HFFc6 (cell line): Measurements from ENCODE around the gene TTLL5. TPM values are rescaled to one million over a fixed set of nuclear protein-coding genes. Genes with fewer than 3 reads are reported as not detected.

Source experiments
- DNase-seq: peaks from one replicate; pipeline ENCODE4 v3.0.0-alpha.2; 2018
- H3K27ac Mint-ChIP-seq: 2 replicates; pipeline ENCODE4 v1.8.0; 2020; ENCODE audit warnings: mild to moderate bottlenecking, mixed read lengths
- H3K27me3 Mint-ChIP-seq: 2 replicates; pipeline ENCODE4 v1.8.0; 2021; ENCODE audit warnings: mild to moderate bottlenecking, moderate library complexity, mixed read lengths; ENCODE audit not compliant: insufficient read depth
- H3K36me3 Mint-ChIP-seq: 2 replicates; pipeline ENCODE4 v1.8.0; 2021; ENCODE audit warnings: low read depth, mixed read lengths
- H3K4me1 Mint-ChIP-seq: 2 replicates; pipeline ENCODE4 v1.8.0; 2020; ENCODE audit warnings: low read depth, mixed read lengths
- H3K4me3 Mint-ChIP-seq: 2 replicates; pipeline ENCODE4 v1.8.0; 2020; ENCODE audit warnings: mild to moderate bottlenecking, moderate library complexity, mixed read lengths
- H3K9me3 Mint-ChIP-seq: 2 replicates; pipeline ENCODE4 v1.8.0; 2020; ENCODE audit warnings: mild to moderate bottlenecking, mixed read lengths
- total RNA-seq, 6 experiments: library from RNA; stranded (reverse); fragmentation: NEBNext Ultra II Directional; extraction: Animal tissue kit (Norgen Biotek cat#: 25700); gene quantifications; 2 replicates in 1 of 6; 3 replicates in 5 of 6; pipeline ENCODE4 v1.2.3, GENCODE V29; 2021
- TF ChIP-seq, protein P1 (sequence below): fragments of 200-600 bp; sonication (generic); IDR thresholded peaks from 2 replicates; pipeline ENCODE4 v1.5.0; 2021; ENCODE audit warnings: antibody characterized with exemption, mild to moderate bottlenecking

The TTLL5 gene
- total RNA-seq, 6 experiments from 2014 or later = 22.0 to 28.9 (median 25.0) TPM

DNA sequence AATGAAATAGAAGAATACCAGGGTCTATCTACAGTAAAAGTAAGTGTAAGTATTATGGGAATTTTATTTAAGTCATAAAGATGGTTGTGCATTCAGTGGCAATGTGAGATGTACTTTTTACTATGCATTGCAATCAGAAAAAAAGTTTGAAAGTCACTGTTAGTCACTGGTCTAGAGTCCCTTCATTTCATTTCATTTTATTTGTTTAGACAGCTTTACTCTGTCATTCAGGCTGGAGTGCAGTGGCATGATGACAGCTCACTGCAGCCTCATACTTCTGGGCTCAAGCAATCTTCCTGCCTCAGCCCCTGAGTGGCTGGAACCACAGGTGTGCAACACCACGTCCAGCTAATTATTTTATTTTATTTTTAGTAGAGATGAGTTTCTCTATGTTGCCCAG lies 278.2 kb downstream of the TTLL5 start:
- no peaks in the 10 kb centered on the region; the same call in 1 of the 2 replicates for H3K27me3 Mint-ChIP-seq
- H3K27ac Mint-ChIP-seq = no peak overlapping the region
- no peak for DNase-seq
- peaks cover 11% of the 10 kb centered on the region; the same call in 1 of the 2 replicates for H3K36me3 Mint-ChIP-seq
- no peak overlapping the region for H3K4me3 Mint-ChIP-seq
- peaks cover 6% of the 10 kb centered on the region for H3K4me1 Mint-ChIP-seq
- no peaks in the 10 kb centered on the region for H3K9me3 Mint-ChIP-seq
- TF ChIP-seq, protein P1, sequence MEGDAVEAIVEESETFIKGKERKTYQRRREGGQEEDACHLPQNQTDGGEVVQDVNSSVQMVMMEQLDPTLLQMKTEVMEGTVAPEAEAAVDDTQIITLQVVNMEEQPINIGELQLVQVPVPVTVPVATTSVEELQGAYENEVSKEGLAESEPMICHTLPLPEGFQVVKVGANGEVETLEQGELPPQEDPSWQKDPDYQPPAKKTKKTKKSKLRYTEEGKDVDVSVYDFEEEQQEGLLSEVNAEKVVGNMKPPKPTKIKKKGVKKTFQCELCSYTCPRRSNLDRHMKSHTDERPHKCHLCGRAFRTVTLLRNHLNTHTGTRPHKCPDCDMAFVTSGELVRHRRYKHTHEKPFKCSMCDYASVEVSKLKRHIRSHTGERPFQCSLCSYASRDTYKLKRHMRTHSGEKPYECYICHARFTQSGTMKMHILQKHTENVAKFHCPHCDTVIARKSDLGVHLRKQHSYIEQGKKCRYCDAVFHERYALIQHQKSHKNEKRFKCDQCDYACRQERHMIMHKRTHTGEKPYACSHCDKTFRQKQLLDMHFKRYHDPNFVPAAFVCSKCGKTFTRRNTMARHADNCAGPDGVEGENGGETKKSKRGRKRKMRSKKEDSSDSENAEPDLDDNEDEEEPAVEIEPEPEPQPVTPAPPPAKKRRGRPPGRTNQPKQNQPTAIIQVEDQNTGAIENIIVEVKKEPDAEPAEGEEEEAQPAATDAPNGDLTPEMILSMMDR = no peak

DNA sequence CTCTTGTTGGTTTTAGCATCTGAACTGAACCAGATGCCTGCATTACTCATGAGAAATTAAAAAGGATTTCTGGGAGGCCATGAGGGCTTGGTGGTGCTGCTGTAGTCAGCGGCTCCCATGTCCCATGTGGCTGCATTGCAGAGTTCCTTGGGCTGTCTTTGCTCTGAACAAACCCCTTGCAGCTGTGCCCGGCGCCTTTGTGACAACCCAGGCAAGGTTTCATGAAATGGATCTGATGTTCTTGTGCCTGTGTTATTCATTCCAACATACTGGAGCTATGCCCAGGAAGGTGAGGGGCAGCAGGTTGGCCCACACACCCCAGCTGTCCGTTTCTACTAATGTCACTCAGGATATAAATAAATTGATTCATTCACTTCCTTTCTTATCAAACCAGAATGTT lies 280.0 kb downstream of the TTLL5 start:
- TF ChIP-seq, protein P1 = no peak
- Mint-ChIP-seq H3K9me3 (no peaks in the 10 kb centered on the region), H3K4me3 (no peak overlapping the region), H3K27me3 (no peaks in the 10 kb centered on the region; the same call in 1 of the 2 replicates), H3K4me1 (peaks cover 6% of the 10 kb centered on the region), H3K36me3 (peaks cover 14% of the 10 kb centered on the region; the same call in 1 of the 2 replicates), H3K27ac (no peak overlapping the region)
- DNase-seq = peak; percentile 3

DNA sequence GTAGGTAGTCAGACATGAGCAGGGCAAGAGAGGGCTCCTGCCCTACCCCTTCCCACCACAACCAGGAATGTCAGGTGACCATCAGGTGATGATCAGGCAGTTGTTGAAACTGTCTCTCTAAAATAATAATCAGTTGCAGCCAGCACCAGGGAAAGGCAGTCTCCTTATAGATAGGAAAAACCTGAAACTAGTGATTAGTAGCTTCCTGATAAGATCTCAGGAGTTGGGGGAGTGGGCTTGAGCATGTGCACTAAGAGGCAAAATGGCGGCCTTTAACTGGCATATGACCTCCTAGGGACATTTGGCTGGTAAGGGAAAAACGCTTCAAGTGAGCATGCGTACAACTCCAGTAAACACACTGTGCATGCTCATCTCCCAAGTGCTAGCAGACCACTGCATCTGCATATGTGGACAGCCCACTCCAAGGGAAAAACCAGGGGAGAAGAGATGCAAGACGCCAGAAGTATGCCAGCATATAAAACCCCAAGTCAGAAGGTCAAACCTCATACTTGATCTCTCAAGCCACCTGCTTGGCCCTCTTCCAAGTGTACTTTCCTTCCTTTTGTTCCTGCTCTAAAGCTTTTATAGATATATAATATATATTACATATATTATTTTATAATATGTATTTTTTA lies 283.7 kb downstream of the TTLL5 start:
- DNase-seq = no peak
- H3K27ac Mint-ChIP-seq = no peak overlapping the region
- H3K4me1 Mint-ChIP-seq = peaks cover 6% of the 10 kb centered on the region
- peaks cover 14% of the 10 kb centered on the region; the same call in 1 of the 2 replicates for H3K36me3 Mint-ChIP-seq
- no peak overlapping the region for H3K4me3 Mint-ChIP-seq
- TF ChIP-seq, protein P1 = no peak
- no peaks in the 10 kb centered on the region; the same call in 1 of the 2 replicates for H3K27me3 Mint-ChIP-seq
- no peaks in the 10 kb centered on the region for H3K9me3 Mint-ChIP-seq

DNA sequence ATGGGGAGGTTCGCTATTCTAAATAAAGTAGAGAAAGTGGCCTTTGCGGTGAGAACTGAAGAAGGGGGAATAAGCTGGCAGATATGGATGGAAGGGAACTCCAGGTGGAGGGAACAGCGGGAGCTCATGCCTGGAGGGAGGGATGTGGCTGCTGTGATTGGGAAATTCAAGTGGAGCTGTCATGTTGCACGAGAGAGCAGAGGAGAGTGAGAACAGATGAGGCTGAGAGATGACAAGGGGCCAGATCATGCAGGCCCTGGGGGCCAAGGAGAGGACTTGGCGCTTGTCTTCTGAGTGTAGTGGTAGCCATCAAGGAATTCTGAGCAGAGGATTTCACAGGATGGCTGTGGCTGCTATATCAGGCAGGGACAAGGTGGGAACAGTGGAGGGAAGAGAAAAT lies 285.7 kb downstream of the TTLL5 start:
- no peaks in the 10 kb centered on the region for H3K9me3 Mint-ChIP-seq
- H3K36me3 Mint-ChIP-seq = peaks cover 16% of the 10 kb centered on the region; the same call in 1 of the 2 replicates
- no peak for DNase-seq
- TF ChIP-seq, protein P1 = no peak
- H3K4me3 Mint-ChIP-seq = no peak overlapping the region
- no peaks in the 10 kb centered on the region; the same call in 1 of the 2 replicates for H3K27me3 Mint-ChIP-seq
- no peak overlapping the region for H3K27ac Mint-ChIP-seq
- H3K4me1 Mint-ChIP-seq = no peaks in the 10 kb centered on the region

DNA sequence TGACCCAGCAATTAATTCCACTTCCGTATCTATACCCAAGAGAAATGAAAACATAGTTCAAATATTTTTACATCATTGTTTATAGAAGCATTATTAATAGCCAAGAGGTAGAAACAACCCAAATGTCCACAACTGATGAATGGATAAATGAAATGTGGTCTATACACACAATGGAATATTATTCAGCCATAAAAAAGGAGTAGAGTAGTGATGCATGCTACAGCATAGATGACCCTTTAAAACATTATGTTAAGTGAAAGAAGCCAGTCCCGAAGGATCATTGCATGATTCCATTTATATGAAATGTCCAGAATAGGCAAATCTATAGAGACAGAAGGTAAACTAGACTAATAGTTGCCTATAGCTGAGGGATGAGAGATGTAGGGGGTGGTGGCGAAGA lies 291.4 kb downstream of the TTLL5 start:
- TF ChIP-seq, protein P1 = no peak
- no peaks in the 10 kb centered on the region for H3K4me1 Mint-ChIP-seq
- H3K36me3 Mint-ChIP-seq = peaks cover 11% of the 10 kb centered on the region
- no peak overlapping the region for H3K4me3 Mint-ChIP-seq
- no peak overlapping the region for H3K27ac Mint-ChIP-seq
- no peaks in the 10 kb centered on the region for H3K27me3 Mint-ChIP-seq
- H3K9me3 Mint-ChIP-seq = no peaks in the 10 kb centered on the region
- no peak for DNase-seq
